HEK293 (cell line): Measurements from ENCODE around the gene CXCL3.

Experiments used
- CTCF ChIP-seq: fragments of 450-650 bp; formaldehyde crosslinking; IDR thresholded peaks from 2 replicates; pipeline ENCODE4 v1.5.1; 2016; ENCODE audit warnings: missing biosample characterization, missing genetic modification characterization
- ZBTB49 ChIP-seq: fragments of 450-650 bp; formaldehyde crosslinking; IDR thresholded peaks from 2 replicates; pipeline ENCODE4 v1.5.1; 2016; ENCODE audit warnings: missing biosample characterization, missing genetic modification characterization, low read depth

- TF ChIP-seq CTCF (tag by site-specific recombination), result no peak
- TF ChIP-seq ZBTB49 (tag by site-specific recombination), result no peak
These were observed 18.5 kb upstream of the CXCL3 start for GRCh38 chr4:74056858-74057562.
